Activated CD8-positive, alpha-beta memory T cell treated with anti-CD3 and anti-CD28 coated beads, Interleukin-2, amount 50 U/mL, for 48 hours (primary cell): ENCODE results near the gene LMO2.

Experiments used
- DNase-seq: peaks from one replicate; pipeline ENCODE4 v3.0.0-alpha.2; 2020

LMO2 gene

GRCh38 chr11:33912405-33913361, 20.8 kb upstream of the LMO2 start:
- DNase-seq = no peak

DNA sequence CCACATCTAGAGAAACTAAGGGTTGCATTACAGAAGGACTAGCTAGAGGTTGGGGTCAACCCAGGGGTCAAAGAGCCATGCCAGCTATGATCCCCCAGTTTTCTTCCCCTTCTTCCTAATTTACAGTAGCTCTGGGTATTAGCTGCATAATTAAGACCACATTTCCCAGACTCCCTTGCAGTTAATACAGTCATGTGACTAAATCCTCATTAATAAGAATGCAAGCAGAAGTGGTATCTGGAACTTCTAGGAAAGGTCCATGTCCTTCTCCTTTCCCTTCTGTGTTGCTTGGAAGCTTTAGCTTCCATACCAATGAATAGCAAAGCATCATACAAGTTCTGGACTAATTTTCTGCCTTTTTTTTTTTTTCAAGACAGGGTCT, 19.1 kb upstream of the LMO2 start:
- no peak for DNase-seq

- no peak for DNase-seq
These were observed 18.6 kb upstream of the LMO2 start for GRCh38 chr11:33910296-33910957.

- no peak for DNase-seq
These were observed 17.7 kb upstream of the LMO2 start for GRCh38 chr11:33909552-33909951.

- DNase-seq = no peak
These were observed 17.3 kb upstream of the LMO2 start for GRCh38 chr11:33909150-33909549.

GRCh38 chr11:33907421-33907820, 15.5 kb upstream of the LMO2 start:
- DNase-seq = no peak

DNA sequence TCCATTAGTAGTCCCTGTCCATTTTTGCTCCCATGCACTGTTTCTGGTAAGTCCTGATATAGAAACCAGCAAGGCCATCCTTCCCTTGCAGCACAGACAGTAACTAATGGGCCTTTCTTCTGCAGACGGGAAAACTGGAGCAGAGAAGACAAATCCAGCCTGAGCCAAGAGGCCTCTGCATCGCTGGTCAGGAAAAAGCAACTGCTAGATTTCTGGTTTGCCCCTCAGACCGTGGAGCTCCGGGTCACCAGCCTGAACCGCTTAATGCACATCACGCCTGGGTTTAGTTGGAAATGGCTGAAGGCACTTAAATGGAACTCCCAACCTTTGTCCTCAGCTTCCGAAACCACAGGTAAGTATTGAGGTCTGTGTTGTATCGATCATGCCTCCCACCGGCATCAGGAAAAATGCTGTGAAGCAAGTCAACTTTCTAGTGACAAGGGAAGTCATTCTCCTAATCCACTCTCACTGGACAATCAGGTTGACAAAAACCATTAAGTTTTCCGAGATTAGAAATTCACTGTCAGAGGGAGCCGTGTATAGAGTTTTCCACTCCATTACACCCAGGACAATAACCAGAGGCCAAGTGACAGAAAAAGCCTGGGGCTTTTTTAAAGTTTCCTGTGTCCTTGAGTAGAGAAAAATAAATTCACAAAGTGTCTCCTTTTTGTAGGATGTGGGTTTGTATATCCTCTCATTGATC, 14.8 kb upstream of the LMO2 start:
- no peak for DNase-seq

DNA sequence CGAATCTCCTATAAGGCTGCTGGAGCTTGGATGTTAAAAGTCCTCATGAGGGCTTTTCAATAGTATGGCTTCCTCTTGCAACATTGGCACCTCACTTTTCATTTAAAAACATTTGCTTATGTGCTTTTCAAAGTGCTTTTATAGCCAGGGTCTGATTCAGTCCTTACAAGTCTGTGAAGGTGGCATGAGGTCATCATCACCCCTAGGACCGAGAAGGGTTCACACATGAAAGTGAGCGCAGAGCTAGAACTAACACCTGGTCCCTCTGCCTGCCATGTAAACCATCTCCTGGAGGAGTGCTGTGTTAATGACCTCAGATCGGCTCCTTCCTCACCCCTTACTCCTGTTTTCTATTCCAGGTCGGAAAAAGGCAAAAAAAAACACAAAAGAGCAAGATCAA, 12.2 kb upstream of the LMO2 start:
- DNase-seq = no peak

DNA sequence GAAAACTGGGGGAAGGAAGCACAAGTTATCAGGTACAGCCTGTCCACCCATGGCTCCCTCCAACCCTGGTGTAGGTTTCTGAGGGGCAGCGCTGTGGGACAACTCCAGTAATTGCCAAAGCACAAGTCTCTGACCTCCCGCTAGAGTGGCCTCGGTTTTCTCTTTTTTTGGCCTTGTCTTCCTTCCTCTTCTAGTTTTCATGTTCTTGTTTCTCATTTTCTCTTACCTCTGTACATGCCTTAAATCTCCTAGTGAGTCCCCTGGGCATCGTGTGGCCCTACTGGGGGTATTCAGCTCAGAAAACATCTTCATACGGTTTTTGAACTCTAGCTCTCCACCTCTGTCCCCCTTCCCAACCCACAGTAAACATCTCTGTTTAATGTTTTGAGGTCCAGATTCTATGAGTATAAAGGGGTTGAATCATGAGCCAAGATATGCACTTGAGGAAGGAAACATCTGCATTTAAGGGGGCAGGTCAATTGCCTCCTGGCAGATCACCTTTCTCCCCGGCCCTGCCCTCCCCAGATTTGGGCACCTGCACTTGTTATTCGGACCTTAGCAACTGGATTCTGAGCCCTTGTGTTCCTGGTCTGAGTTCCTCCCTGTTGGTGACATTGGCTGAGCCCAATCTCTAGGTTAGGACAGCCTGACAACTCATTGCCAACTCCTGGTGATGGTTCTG, 8.4 kb upstream of the LMO2 start:
- no peak for DNase-seq

GRCh38 chr11:33899400-33900037, 7.6 kb upstream of the LMO2 start:
- no peak for DNase-seq

- no peak for DNase-seq
These were observed 7.1 kb upstream of the LMO2 start for GRCh38 chr11:33898957-33899356.

DNA sequence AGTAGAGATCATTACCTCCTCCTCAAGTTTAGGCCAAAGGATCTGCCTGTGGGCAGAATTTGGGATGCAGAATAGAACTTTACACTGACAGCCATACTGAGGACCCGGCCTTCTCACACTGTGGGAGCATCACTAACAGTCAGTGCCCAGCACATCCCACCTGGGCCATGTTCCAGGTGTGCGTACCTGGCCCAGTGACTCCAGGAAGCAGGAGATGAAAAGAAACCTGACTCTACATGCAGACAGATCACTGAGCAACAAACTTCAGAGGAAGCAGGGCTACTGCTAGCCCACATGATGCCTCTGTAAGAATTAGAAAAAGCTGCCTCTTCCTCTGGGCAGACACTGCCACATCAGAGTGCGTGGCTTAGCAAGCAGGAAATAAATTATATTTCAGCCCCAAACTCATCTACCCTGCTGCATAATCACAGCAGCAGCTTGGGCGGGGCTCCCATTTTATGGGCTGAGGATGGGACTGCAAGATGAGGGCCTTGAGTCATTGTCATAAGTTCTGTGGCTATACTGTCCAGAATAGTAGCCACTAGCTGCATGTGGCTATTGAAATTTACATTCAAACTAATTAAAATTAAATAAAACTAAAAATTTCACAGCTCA, 6.0 kb upstream of the LMO2 start:
- DNase-seq = no peak

DNA sequence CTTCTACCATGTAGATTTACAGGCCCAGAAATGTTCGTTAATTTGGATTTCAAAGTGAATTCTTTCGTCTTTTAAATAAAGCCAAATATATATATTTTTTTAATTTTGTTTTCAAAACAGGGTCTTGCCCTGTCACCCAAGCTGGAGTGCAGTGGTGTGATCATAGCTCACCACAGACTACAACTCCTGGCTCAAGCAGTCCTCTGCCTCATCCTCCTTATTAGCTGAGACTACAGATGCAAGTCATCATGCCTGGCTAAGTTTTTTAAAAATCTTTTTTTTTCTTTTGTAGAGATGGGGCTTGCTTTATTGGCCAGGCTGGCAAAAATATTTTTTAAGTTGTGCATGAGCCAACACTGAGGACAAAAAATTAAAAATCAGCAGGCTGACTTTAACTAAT, 5.0 kb upstream of the LMO2 start:
- no peak for DNase-seq

DNA sequence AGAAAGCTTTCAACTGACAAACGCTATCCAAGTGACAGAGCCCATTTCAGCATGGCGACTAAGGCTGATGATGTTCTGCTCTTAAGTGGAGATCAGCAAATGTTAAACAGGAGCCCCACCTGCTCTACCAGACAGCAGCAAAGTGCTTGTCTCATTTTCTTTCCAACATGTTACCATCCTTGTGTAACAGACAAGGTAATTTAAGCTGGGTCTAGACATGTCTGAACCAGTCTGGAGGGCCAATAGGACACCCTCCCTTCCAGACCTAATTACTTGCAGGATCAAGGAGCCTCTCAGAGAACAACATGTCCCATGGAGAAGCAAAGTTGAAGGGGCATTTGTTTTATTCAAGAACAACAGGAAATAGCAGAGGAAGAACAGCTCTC, 3.9 kb upstream of the LMO2 start:
- DNase-seq = no peak

GRCh38 chr11:33894398-33894746, 2.5 kb upstream of the LMO2 start:
- DNase-seq = no peak

DNA sequence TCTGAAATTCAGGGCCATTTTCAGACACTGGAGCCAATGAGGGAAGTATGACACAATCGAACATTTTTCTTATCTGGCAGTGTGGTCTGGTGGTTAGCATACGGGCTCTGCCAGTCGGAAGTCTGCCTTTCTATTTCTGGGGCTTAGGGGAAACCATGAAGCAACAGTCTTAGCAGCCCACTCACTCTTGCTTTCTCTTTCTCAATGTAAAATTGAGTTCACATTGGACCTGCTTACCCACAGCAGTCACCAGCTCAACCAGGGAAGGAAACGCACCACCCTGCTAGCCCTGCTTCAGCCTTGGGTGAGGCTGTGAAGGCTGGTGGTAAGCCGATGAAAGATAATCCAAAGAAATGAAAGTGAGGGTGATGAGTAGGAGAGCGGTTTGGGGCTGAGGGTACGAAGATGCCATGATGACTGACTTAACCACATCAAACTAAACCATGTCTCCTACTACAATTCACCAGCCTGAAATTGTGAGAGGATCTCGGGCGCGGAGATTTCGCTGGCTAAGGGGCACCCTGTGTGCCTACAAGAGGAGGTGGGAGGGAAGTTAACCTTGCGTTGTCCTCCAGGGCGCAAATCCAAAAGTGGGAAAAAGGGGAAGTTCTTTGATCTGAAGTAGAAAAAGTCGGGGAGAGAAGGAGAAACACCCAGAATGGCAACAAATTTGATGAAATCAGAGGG, 2.0 kb upstream of the LMO2 start:
- peak; percentile 87 for DNase-seq

DNA sequence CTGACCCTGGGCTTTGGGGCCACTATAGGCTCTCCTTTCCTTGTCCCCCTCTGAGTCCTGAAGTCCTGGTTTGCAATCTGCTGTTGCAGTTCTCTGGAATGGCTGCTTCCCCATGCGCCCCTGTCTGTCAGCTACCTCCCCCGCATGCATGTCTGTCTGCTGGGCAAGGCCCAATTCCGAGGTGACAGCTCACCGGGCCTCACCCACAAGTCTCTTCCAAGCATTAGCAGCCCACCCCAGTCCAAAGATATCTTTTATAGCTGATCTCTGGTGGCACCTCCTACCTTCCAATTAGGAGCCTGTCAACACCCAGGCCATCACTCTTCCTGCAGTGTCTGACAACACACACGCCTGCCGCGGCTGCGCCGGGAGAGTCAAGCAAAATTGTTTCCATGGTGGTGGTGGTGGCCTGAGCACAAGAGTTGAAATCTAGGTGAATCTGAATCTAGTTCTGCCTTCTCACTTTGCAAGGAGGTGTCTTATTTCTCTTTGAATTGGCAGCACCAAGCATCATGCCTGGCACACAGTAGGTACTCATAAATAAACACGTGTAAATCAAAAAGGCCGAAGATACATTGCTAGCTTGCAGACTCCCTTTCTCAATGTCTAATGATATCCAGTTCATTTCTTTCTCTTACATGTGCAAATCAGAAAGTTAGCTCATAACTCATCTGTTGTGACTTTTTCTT, 1.2 kb upstream of the LMO2 start:
- no peak for DNase-seq

DNA sequence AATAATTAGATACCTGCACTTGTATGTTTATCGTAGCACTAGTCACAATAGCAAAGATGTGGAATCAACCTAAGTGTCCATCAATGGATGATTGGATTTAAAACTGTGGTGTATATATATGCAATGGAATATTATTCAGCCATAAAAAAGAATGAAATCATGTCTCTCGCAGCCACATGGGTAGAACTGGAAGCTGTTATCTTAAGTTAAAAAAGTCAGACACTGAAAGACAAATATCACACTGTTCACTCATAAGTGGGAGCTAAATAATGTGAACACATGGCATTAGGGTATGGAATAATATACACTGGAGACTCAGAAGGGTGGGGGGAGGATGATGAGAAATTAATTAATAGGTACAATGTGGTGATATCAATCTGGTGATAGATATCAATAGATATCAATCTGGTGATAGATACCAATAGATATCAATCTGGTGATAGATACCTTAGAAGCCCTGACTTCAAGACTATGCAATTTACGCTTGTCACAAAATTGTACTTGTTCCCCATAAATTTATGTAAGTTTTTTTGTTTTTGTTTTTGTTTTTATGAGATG, 2.0 kb downstream of the LMO2 start:
- no peak for DNase-seq

DNA sequence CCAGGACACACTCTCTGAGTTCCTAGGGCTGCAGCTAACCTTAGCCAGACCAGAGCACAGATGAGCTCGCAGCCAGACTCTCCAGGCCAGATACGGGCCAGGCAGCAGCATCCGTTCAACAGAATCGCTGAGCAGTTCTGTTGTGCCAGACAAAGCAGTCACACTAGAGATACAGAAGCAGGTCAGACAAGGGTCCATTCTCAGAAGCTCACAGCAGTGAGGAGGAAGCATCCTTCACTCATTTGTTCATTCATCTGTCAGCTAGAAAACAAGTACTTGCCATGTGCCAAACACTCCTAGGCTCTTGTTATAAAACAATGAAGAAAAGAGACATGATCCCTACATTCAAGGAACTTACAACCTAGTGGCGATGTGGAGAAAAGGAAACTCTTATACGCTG, 2.6 kb downstream of the LMO2 start:
- DNase-seq = no peak

DNA sequence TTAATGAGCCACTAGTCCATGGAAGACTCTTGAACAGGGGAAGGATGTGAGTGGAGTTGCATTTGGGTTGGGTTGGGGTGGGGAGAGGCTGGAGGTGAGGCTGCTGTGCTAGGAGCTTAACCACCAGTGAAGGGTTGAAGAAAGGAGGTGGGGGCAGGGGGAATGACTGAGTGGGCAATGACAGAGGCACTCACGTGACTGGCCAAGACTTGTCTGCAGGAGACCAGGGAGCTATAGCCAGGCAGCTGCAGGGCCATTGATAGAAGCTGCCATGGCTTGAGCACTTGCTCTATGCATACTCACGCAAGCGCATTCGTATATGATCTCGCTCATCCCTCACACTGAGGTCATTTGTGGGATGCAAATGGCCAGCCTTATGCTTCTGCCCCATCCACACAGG, 4.0 kb downstream of the LMO2 start:
- no peak for DNase-seq
